ENCODE data around the gene DEGS1.
"Not testable (repeated sequence)": the region's sequence is repeated elsewhere in the genome, so short reads cannot be mapped to it uniquely, and the experiment has no call there.

DEGS1 gene

GRCh38 chr1:224193319-224193966 is 10.4 kb downstream of the DEGS1 start:
- Histone ChIP-seq H3K4me1 (ENCODE audit: control insufficient read depth in 2 of 2, insufficient read depth in 2 of 2, low read length in 2 of 2) (no peaks in the 10 kb centered on the region), H3K27me3 (ENCODE audit: control insufficient read depth in 2 of 2, insufficient read depth in 2 of 2, low read length in 2 of 2) (no peaks in the 10 kb centered on the region), H3K9ac (ENCODE audit: low read depth in 1 of 2, low read length in 2 of 2) (no peak overlapping the region), H3K36me3 (ENCODE audit: control insufficient read depth in 2 of 2, insufficient read depth in 2 of 2, low read length in 2 of 2) (peaks cover 10% of the 10 kb centered on the region in 2 donors), H3K27ac (ENCODE audit: low read depth in 2 of 2, low read length in 2 of 2) (no peak overlapping the region), H3K9me3 (ENCODE audit: control insufficient read depth in 2 of 2, low read length in 2 of 2) (no peaks in the 10 kb centered on the region), H3K4me3 (ENCODE audit: low read length in 2 of 2) (no peak overlapping the region)

- Histone ChIP-seq H3K4me3 (ENCODE audit: low read length in 2 of 2) (no peak overlapping the region), H3K4me1 (ENCODE audit: control insufficient read depth in 2 of 2, insufficient read depth in 2 of 2, low read length in 2 of 2) (no peaks in the 10 kb centered on the region), H3K9me3 (ENCODE audit: control insufficient read depth in 2 of 2, low read length in 2 of 2) (no peaks in the 10 kb centered on the region), H3K27ac (ENCODE audit: low read depth in 2 of 2, low read length in 2 of 2) (no peak overlapping the region), H3K27me3 (ENCODE audit: control insufficient read depth in 2 of 2, insufficient read depth in 2 of 2, low read length in 2 of 2) (no peaks in the 10 kb centered on the region), H3K36me3 (ENCODE audit: control insufficient read depth in 2 of 2, insufficient read depth in 2 of 2, low read length in 2 of 2) (peaks cover 10% of the 10 kb centered on the region in 2 donors), H3K9ac (ENCODE audit: low read depth in 1 of 2, low read length in 2 of 2) (no peak overlapping the region)
Measured at GRCh38 chr1:224196813-224197600, 14.0 kb downstream of the DEGS1 start.

- Histone ChIP-seq H3K4me1 (ENCODE audit: control insufficient read depth in 2 of 2, insufficient read depth in 2 of 2, low read length in 2 of 2) (no peaks in the 10 kb centered on the region), H3K27me3 (ENCODE audit: control insufficient read depth in 2 of 2, insufficient read depth in 2 of 2, low read length in 2 of 2) (no peaks in the 10 kb centered on the region), H3K36me3 (ENCODE audit: control insufficient read depth in 2 of 2, insufficient read depth in 2 of 2, low read length in 2 of 2) (peaks cover 3% of the 10 kb centered on the region in 2 donors), H3K9ac (ENCODE audit: low read depth in 1 of 2, low read length in 2 of 2) (no peak overlapping the region), H3K4me3 (ENCODE audit: low read length in 2 of 2) (no peak overlapping the region), H3K9me3 (ENCODE audit: control insufficient read depth in 2 of 2, low read length in 2 of 2) (no peaks in the 10 kb centered on the region), H3K27ac (ENCODE audit: low read depth in 2 of 2, low read length in 2 of 2) (no peak overlapping the region)
Measured at GRCh38 chr1:224198572-224198971, 15.5 kb downstream of the DEGS1 start.

DNA sequence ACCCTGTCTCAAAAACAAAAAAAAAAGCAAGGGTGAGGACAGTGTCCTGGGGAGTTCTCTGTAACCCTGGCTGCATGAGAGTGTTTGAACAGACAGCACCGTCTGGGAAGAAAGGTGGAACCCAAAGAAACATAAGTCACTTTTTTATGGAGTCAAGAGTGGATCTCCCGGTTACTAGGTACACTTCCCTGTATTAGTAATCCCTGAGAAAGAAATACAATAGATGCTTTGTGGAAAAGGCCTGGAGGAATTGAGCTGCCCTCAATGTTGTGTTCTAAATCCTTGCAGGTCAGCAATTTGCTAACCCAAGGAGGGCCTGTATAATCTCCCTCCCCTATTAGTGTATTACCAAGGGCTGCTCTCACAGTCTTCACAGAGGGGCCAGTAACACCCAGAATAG is 16.6 kb downstream of the DEGS1 start:
- Histone ChIP-seq H3K9me3 (ENCODE audit: control insufficient read depth in 2 of 2, low read length in 2 of 2) (no peaks in the 10 kb centered on the region), H3K4me3 (ENCODE audit: low read length in 2 of 2) (no peak overlapping the region), H3K27me3 (ENCODE audit: control insufficient read depth in 2 of 2, insufficient read depth in 2 of 2, low read length in 2 of 2) (no peaks in the 10 kb centered on the region), H3K27ac (ENCODE audit: low read depth in 2 of 2, low read length in 2 of 2) (no peak overlapping the region), H3K36me3 (ENCODE audit: control insufficient read depth in 2 of 2, insufficient read depth in 2 of 2, low read length in 2 of 2) (no peaks in the 10 kb centered on the region), H3K9ac (ENCODE audit: low read depth in 1 of 2, low read length in 2 of 2) (no peak overlapping the region), H3K4me1 (ENCODE audit: control insufficient read depth in 2 of 2, insufficient read depth in 2 of 2, low read length in 2 of 2) (peaks cover under 1 to 2% of the 10 kb centered on the region in 2 donors)

DNA sequence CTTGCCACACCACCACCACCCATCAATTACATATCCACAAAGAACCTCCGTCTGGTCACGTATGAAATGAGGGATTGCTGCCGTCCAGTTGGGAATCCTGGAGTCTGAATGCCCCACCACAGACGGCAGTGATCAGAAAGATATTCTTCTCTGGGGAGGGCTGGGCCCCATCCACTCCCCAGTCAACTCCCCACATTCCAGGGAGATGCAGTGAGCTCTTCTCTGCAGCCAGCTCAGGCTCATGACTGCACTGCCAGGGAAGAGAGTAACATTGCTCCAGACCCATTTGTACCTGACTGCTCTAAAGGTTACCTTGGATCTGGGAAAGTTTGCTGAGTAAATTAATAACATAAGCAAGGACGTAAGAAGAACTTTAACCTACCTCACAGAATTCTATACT is 18.3 kb downstream of the DEGS1 start:
- no peak overlapping the region for H3K4me3 ChIP-seq (ENCODE audit: low read length in 2 of 2)
- H3K9me3 ChIP-seq (ENCODE audit: control insufficient read depth in 2 of 2, low read length in 2 of 2) = no peaks in the 10 kb centered on the region
- H3K9ac ChIP-seq (ENCODE audit: low read depth in 1 of 2, low read length in 2 of 2) = no peak overlapping the region
- no peaks in the 10 kb centered on the region for H3K36me3 ChIP-seq (ENCODE audit: control insufficient read depth in 2 of 2, insufficient read depth in 2 of 2, low read length in 2 of 2)
- H3K4me1 ChIP-seq (ENCODE audit: control insufficient read depth in 2 of 2, insufficient read depth in 2 of 2, low read length in 2 of 2) = peaks cover 6 to 10% of the 10 kb centered on the region in 2 donors
- no peaks in the 10 kb centered on the region for H3K27me3 ChIP-seq (ENCODE audit: control insufficient read depth in 2 of 2, insufficient read depth in 2 of 2, low read length in 2 of 2)
- no peak overlapping the region for H3K27ac ChIP-seq (ENCODE audit: low read depth in 2 of 2, low read length in 2 of 2)

GRCh38 chr1:224201853-224202252 is 18.8 kb downstream of the DEGS1 start:
- Histone ChIP-seq H3K4me1 (ENCODE audit: control insufficient read depth in 2 of 2, insufficient read depth in 2 of 2, low read length in 2 of 2) (peaks cover 6 to 10% of the 10 kb centered on the region in 2 donors), H3K27ac (ENCODE audit: low read depth in 2 of 2, low read length in 2 of 2) (no peak overlapping the region), H3K36me3 (ENCODE audit: control insufficient read depth in 2 of 2, insufficient read depth in 2 of 2, low read length in 2 of 2) (no peaks in the 10 kb centered on the region), H3K4me3 (ENCODE audit: low read length in 2 of 2) (no peak overlapping the region), H3K27me3 (ENCODE audit: control insufficient read depth in 2 of 2, insufficient read depth in 2 of 2, low read length in 2 of 2) (no peaks in the 10 kb centered on the region), H3K9me3 (ENCODE audit: control insufficient read depth in 2 of 2, low read length in 2 of 2) (no peaks in the 10 kb centered on the region), H3K9ac (ENCODE audit: low read depth in 1 of 2, low read length in 2 of 2) (no peak overlapping the region)

GRCh38 chr1:224203243-224204016 is 20.4 kb downstream of the DEGS1 start:
- H3K4me3 ChIP-seq (ENCODE audit: low read length in 2 of 2) = no peak overlapping the region
- no peaks in the 10 kb centered on the region for H3K27me3 ChIP-seq (ENCODE audit: control insufficient read depth in 2 of 2, insufficient read depth in 2 of 2, low read length in 2 of 2)
- H3K9me3 ChIP-seq (ENCODE audit: control insufficient read depth in 2 of 2, low read length in 2 of 2) = no peaks in the 10 kb centered on the region
- H3K9ac ChIP-seq (ENCODE audit: low read depth in 1 of 2, low read length in 2 of 2) = peak overlapping the region in 1 of 2 donors; percentile 3
- peaks cover 6 to 10% of the 10 kb centered on the region in 2 donors for H3K4me1 ChIP-seq (ENCODE audit: control insufficient read depth in 2 of 2, insufficient read depth in 2 of 2, low read length in 2 of 2)
- H3K36me3 ChIP-seq (ENCODE audit: control insufficient read depth in 2 of 2, insufficient read depth in 2 of 2, low read length in 2 of 2) = no peaks in the 10 kb centered on the region
- no peak overlapping the region for H3K27ac ChIP-seq (ENCODE audit: low read depth in 2 of 2, low read length in 2 of 2)

DNA sequence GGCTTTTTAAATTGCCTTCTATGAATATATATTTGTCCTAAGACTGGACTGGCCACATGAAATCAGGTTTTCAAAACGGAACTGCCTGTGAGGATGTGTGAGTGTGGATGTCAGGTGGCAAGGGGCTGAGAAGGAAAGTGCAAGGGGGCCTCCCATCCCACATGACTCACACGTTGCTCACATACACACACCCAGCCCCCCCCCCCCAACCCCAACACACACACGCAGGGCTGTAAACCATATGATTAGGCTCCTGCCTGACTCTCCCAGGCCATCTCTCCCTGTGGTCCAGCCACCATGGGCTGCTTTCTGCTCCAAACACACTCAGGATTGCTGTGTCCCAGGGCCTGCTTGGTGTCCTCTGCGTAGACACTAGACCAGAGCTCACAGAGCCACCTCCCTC is 22.4 kb downstream of the DEGS1 start:
- Histone ChIP-seq H3K4me1 (ENCODE audit: control insufficient read depth in 2 of 2, insufficient read depth in 2 of 2, low read length in 2 of 2) (peaks cover 6 to 10% of the 10 kb centered on the region in 2 donors), H3K36me3 (ENCODE audit: control insufficient read depth in 2 of 2, insufficient read depth in 2 of 2, low read length in 2 of 2) (no peaks in the 10 kb centered on the region), H3K4me3 (ENCODE audit: low read length in 2 of 2) (peak overlapping the region in 1 of 2 donors; percentile 31), H3K27ac (ENCODE audit: low read depth in 2 of 2, low read length in 2 of 2) (peak overlapping the region; percentile 32 to 43), H3K9ac (ENCODE audit: low read depth in 1 of 2, low read length in 2 of 2) (no peak overlapping the region), H3K27me3 (ENCODE audit: control insufficient read depth in 2 of 2, insufficient read depth in 2 of 2, low read length in 2 of 2) (no peaks in the 10 kb centered on the region), H3K9me3 (ENCODE audit: control insufficient read depth in 2 of 2, low read length in 2 of 2) (no peaks in the 10 kb centered on the region)

DNA sequence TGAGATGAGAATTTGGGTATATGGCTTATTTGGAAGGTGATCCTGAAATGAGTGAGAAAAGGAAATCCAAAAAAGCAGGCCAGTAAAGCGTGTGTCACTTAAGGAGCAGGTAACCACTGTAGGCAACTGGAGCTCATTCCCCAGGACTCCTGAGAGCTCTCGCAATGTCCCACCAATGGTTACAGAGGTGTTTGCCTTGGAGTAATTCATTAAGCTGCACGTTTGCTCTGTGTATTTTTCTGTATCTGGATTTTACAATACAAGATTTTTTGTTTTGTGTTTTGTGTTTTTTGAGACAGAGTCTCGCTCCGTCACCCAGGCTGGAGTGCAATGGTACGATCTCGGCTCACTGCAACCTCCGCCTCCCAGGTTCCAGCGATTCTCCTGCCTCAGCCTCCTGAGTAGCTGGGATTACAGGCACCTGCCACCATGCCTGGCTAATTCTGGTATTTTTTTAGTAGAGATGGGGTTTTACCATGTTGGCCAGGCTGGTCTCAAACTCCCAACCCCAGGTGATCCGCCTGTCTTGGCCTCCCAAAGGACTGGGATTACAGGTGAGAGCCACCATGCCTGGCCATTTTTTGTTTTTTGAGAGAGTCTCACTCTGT is 23.0 kb downstream of the DEGS1 start:
- H3K9me3 ChIP-seq (ENCODE audit: control insufficient read depth in 2 of 2, low read length in 2 of 2); H3K36me3 ChIP-seq (ENCODE audit: control insufficient read depth in 2 of 2, insufficient read depth in 2 of 2, low read length in 2 of 2); H3K4me3 ChIP-seq (ENCODE audit: low read length in 2 of 2); H3K27me3 ChIP-seq (ENCODE audit: control insufficient read depth in 2 of 2, insufficient read depth in 2 of 2, low read length in 2 of 2); H3K9ac ChIP-seq (ENCODE audit: low read depth in 1 of 2, low read length in 2 of 2): not testable (repeated sequence)
- Histone ChIP-seq H3K4me1 (ENCODE audit: control insufficient read depth in 2 of 2, insufficient read depth in 2 of 2, low read length in 2 of 2) (peaks cover 8 to 14% of the 10 kb centered on the region in 2 donors), H3K27ac (ENCODE audit: low read depth in 2 of 2, low read length in 2 of 2) (peak overlapping the region; percentile 32 to 43)
